ENCODE measurements around the gene FYTTD1. TPM values are rescaled to one million over a fixed set of nuclear protein-coding genes. Genes with fewer than 3 reads are reported as not detected.

The FYTTD1 gene
- total RNA-seq, 2 experiments from 2014 or later: 38.0 to 48.8 TPM

DNA sequence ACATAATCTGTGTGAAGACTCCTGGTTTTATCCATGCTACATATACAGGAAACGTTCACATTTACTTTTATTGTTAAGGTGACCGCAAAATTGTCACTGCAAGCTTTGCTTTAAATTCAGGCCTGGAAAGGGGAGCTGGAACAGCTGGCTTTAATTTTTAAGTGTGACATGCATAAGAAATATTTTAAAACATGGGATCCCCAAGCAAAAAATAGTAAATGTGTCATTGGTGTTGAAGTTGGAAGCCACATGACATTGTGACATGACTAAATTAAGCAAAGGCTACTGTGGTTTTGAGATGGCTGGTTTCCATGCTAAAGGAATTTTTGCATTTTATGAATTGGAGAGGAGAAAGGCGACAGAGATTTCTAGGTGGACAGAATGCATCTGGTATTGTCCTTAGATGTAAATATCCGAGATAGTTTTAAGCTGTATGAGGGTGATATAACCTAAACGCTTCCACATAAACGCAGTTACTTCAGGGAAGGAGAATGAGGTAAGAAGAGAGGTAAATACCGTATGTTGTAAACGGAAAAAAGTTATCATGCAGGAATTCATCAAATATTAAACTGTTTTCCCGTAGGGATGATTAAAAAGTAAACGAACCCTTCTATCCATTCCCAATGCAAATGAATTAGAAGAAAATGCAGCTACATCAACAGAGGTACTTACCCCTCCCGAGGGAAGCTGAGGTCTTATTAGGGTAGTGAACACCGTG, 927 bp upstream of the FYTTD1 start:
- Mint-ChIP-seq H3K36me3 (peaks cover 2% of the 10 kb centered on the region), H3K27ac (peak overlapping the region; percentile 92), H3K4me3 (peak overlapping the region; percentile 96), H3K4me1 (peaks cover 20% of the 10 kb centered on the region), H3K9me3 (no peaks in the 10 kb centered on the region), H3K27me3 (no peaks in the 10 kb centered on the region)
- ATAC-seq (ENCODE audit: low read depth): no peak
- DNase-seq: no peak
- POLR2A ChIA-PET: interaction anchor here (1.1 to 1.9 kb wide), 2 partner anchors 11 to 43 kb away, joined by 5 to 13 read pairs; partner anchors contain the start of genes LRCH3 and RUBCN

DNA sequence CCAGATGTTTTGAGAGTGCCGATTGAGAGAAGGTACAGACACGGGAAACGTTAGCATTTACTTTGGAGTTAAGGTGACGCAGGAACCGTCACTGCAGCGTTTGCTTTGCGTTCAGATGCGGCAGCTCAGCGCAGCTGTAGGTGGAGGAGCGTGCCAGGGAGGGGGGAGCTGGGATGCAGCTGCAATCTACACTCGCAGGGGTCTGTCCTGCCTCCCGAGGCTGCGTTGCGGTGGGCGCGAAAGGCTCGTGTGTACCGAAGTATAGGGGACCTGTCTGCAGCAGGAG, 425 bp upstream of the FYTTD1 start:
- POLR2A ChIA-PET: interaction anchor here (1.1 to 1.9 kb wide), 2 partner anchors 12 to 42 kb away, joined by 5 to 13 read pairs; partner anchors contain the start of genes LRCH3 and RUBCN
- DNase-seq (no peak), ATAC-seq (ENCODE audit: low read depth) (peak; percentile 65)
- peak overlapping the region; percentile 92 for H3K27ac Mint-ChIP-seq
- peaks cover 20% of the 10 kb centered on the region for H3K4me1 Mint-ChIP-seq
- no peaks in the 10 kb centered on the region for H3K9me3 Mint-ChIP-seq
- H3K36me3 Mint-ChIP-seq: peaks cover 2% of the 10 kb centered on the region
- no peaks in the 10 kb centered on the region for H3K27me3 Mint-ChIP-seq
- H3K4me3 Mint-ChIP-seq: peak overlapping the region; percentile 96

GRCh38 chr3:197750396-197750831, 731 bp downstream of the FYTTD1 start:
- Mint-ChIP-seq H3K4me1 (peaks cover 22% of the 10 kb centered on the region), H3K27me3 (no peaks in the 10 kb centered on the region), H3K9me3 (no peaks in the 10 kb centered on the region), H3K36me3 (peaks cover 2% of the 10 kb centered on the region), H3K4me3 (peak overlapping the region; percentile 96), H3K27ac (peak overlapping the region; percentile 88)
- POLR2A ChIA-PET: interaction anchor here (0.6 to 2.4 kb wide), 3 partner anchors 38 to 164 kb away, joined by 3 to 10 read pairs (median 7); partner anchors contain the start of gene LRCH3
- ATAC-seq (ENCODE audit: low read depth) (peak; percentile 48), DNase-seq (peak; percentile 73)

DNA sequence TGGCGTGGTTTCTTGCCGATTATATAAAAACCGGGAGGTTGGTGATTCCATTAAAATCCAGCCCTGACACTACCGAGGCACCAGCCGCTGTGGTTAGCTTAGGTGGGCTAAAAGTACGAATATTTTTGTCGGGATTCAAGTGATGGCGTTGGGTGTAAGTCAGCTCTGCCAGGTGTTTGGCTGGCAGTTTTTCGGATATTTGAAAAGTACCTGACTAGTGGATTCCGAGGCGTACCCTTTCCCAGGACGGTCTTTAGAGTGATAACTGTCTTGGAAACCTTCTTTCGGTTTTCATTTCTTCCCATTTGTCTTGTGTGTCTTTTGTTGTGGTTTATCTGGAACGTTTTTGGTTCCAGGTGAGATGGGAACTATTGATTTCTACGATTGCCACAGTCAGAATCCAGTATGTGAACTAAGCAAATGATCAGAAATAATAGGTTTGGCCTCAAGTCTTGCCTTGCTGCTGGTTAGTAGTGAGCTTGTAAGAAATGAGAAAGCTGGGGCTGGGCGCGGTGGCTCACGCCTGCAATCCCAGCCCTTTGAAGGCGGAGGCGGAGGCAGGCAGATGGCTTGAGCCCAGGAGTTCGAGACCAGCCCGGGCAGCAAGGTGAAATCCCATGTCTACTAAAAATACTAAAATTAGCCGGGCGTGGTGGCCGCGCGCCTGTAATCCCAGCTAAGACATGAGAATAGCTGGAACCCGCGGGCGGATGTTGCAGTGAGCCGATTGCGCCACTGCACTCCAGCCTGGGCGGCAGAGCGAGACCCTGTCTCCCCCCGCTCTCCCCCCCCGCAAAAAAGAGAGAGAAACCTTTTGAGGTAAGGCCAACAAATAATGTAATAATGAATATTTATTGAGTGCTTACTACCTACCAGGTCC, 1.4 kb downstream of the FYTTD1 start:
- peak; percentile 48 for DNase-seq
- Mint-ChIP-seq H3K27ac (peak overlapping the region; percentile 88), H3K9me3 (no peaks in the 10 kb centered on the region), H3K4me3 (peak overlapping the region; percentile 96), H3K4me1 (peaks cover 22% of the 10 kb centered on the region), H3K36me3 (peaks cover 4% of the 10 kb centered on the region), H3K27me3 (no peaks in the 10 kb centered on the region)
- no peak for ATAC-seq (ENCODE audit: low read depth)
- POLR2A ChIA-PET: interaction anchor here (0.6 to 2.4 kb wide), 3 partner anchors 39 to 164 kb away, joined by 3 to 10 read pairs (median 7); partner anchors contain the start of gene LRCH3

- peaks cover 24% of the 10 kb centered on the region for H3K4me1 Mint-ChIP-seq
- H3K27ac Mint-ChIP-seq: peak overlapping the region; percentile 47
- no peak for DNase-seq
- POLR2A ChIA-PET: interaction anchor here (2.4 kb wide), 1 partner anchor 39 kb away, joined by 10 read pairs; the partner anchor contains the start of gene LRCH3
- no peaks in the 10 kb centered on the region for H3K9me3 Mint-ChIP-seq
- H3K36me3 Mint-ChIP-seq: peaks cover 7% of the 10 kb centered on the region
- no peak for ATAC-seq (ENCODE audit: low read depth)
- H3K27me3 Mint-ChIP-seq: no peaks in the 10 kb centered on the region
- peak overlapping the region; percentile 74 for H3K4me3 Mint-ChIP-seq
Measured at GRCh38 chr3:197752107-197752506, 2.4 kb downstream of the FYTTD1 start.

- Mint-ChIP-seq H3K4me3 (no peak overlapping the region), H3K36me3 (peaks cover 10% of the 10 kb centered on the region), H3K27me3 (no peaks in the 10 kb centered on the region), H3K4me1 (peaks cover 24% of the 10 kb centered on the region), H3K27ac (no peak overlapping the region), H3K9me3 (no peaks in the 10 kb centered on the region)
- POLR2A ChIA-PET: interaction anchor here (0.5 kb wide), 1 partner anchor 22 kb away, joined by 4 read pairs; no protein-coding TSS in a partner anchor
- ATAC-seq (ENCODE audit: low read depth) (no peak), DNase-seq (no peak)
Measured at GRCh38 chr3:197753263-197753662, 3.6 kb downstream of the FYTTD1 start.

- ATAC-seq (ENCODE audit: low read depth) (no peak), DNase-seq (no peak)
- Mint-ChIP-seq H3K27me3 (no peaks in the 10 kb centered on the region), H3K9me3 (no peaks in the 10 kb centered on the region), H3K27ac (no peak overlapping the region), H3K4me3 (no peak overlapping the region), H3K36me3 (peaks cover 8% of the 10 kb centered on the region), H3K4me1 (peaks cover 14% of the 10 kb centered on the region)
- POLR2A ChIA-PET: no interaction called here
Measured at GRCh38 chr3:197756704-197757103, 7.0 kb downstream of the FYTTD1 start.

DNA sequence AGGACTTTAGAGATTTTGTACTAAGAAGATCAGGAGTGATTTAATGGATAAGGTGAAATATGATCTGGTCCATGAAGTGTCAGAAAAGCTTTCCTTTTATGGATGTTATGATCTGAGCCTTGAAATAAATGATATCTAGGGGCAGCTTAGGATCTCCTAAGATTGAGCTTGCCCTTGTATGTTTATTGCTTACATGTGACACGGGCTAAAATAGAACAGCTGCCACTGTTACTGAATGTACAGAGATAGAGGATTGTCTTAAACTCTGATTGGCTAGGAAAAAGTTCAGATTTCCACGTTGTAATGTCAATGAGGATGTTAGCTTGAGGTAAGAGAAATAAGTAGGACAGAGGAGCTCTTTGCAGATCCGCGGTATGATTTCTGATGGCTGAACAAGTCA, 8.8 kb downstream of the FYTTD1 start:
- DNase-seq: no peak
- no peak overlapping the region for H3K4me3 Mint-ChIP-seq
- H3K36me3 Mint-ChIP-seq: peaks cover 10% of the 10 kb centered on the region
- POLR2A ChIA-PET: interaction anchor here (0.5 to 0.6 kb wide), 2 partner anchors 13 to 993 kb away, joined by 3 read pairs; no protein-coding TSS in a partner anchor
- no peaks in the 10 kb centered on the region for H3K9me3 Mint-ChIP-seq
- H3K4me1 Mint-ChIP-seq: peaks cover 4% of the 10 kb centered on the region
- ATAC-seq (ENCODE audit: low read depth): no peak
- H3K27me3 Mint-ChIP-seq: no peaks in the 10 kb centered on the region
- no peak overlapping the region for H3K27ac Mint-ChIP-seq

GRCh38 chr3:197761784-197762183, 12.1 kb downstream of the FYTTD1 start:
- H3K27ac Mint-ChIP-seq: no peak overlapping the region
- DNase-seq (no peak), ATAC-seq (ENCODE audit: low read depth) (no peak)
- H3K4me3 Mint-ChIP-seq: no peak overlapping the region
- no peaks in the 10 kb centered on the region for H3K9me3 Mint-ChIP-seq
- peaks cover 11% of the 10 kb centered on the region for H3K36me3 Mint-ChIP-seq
- H3K4me1 Mint-ChIP-seq: no peaks in the 10 kb centered on the region
- POLR2A ChIA-PET: no interaction called here
- no peaks in the 10 kb centered on the region for H3K27me3 Mint-ChIP-seq

DNA sequence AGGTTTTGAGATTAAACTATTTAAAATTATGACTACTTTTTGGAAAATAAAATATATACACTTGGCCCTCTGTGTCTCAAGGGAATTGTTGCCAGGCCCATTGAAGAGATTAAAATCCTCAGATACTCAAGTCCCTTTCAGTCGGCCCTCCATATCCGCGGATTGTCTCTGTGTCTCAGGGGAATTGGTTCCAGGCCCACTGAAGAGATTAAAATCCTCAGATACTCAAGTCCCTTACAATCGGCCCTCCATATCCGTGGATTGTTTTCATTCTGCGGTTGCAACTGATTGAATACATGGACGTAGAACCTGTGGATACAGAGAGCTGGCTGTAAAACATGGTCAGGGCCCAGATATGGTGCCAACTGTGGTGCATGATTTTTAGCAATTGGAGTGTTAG, 25.6 kb downstream of the FYTTD1 start:
- H3K36me3 Mint-ChIP-seq: peaks cover 23% of the 10 kb centered on the region
- no peak overlapping the region for H3K4me3 Mint-ChIP-seq
- DNase-seq (no peak), ATAC-seq (ENCODE audit: low read depth) (no peak)
- H3K27me3 Mint-ChIP-seq: no peaks in the 10 kb centered on the region
- H3K9me3 Mint-ChIP-seq: no peaks in the 10 kb centered on the region
- H3K4me1 Mint-ChIP-seq: no peaks in the 10 kb centered on the region
- POLR2A ChIA-PET: interaction anchor here (0.7 kb wide), 1 partner anchor 22 kb away, joined by 4 read pairs; no protein-coding TSS in a partner anchor
- H3K27ac Mint-ChIP-seq: no peak overlapping the region

DNA sequence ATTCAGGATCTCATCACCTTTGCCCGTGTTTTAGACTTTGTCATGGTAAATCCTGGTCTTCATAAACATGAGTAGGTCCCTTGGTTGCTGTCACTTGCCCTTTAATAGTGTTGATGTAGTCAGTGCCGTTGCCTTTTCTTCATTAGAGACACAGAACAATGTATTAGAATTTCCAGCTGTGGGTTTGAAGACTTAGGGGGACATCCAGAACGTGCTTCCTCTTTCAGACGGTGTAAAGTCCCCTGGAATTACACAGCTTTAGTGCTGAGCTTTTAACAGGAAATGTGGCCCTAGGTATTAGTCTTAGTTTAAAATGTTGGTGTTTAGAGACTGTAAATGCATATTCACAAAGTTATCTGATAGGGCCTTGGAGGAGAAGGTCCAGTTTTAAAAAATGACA, 32.5 kb downstream of the FYTTD1 start:
- ATAC-seq (ENCODE audit: low read depth) (no peak), DNase-seq (no peak)
- POLR2A ChIA-PET: interaction anchor here (1.2 to 1.6 kb wide), 2 partner anchors 9 to 14 kb away, joined by 3 read pairs; partner anchors contain the start of gene LRCH3
- H3K9me3 Mint-ChIP-seq: no peaks in the 10 kb centered on the region
- H3K27me3 Mint-ChIP-seq: no peaks in the 10 kb centered on the region
- H3K4me1 Mint-ChIP-seq: peaks cover 5% of the 10 kb centered on the region
- no peak overlapping the region for H3K27ac Mint-ChIP-seq
- peaks cover 34% of the 10 kb centered on the region for H3K36me3 Mint-ChIP-seq
- H3K4me3 Mint-ChIP-seq: no peak overlapping the region

GRCh38 chr3:197784019-197784585, 34.4 kb downstream of the FYTTD1 start:
- Mint-ChIP-seq H3K9me3 (no peaks in the 10 kb centered on the region), H3K27me3 (no peaks in the 10 kb centered on the region), H3K36me3 (peaks cover 31% of the 10 kb centered on the region), H3K4me3 (no peak overlapping the region), H3K4me1 (peaks cover 5% of the 10 kb centered on the region), H3K27ac (no peak overlapping the region)
- DNase-seq (no peak), ATAC-seq (ENCODE audit: low read depth) (no peak)
- POLR2A ChIA-PET: no interaction called here

- H3K4me1 Mint-ChIP-seq: peaks cover 11% of the 10 kb centered on the region
- no peak overlapping the region for H3K4me3 Mint-ChIP-seq
- POLR2A ChIA-PET: no interaction called here
- H3K27ac Mint-ChIP-seq: no peak overlapping the region
- DNase-seq (no peak), ATAC-seq (ENCODE audit: low read depth) (no peak)
- H3K36me3 Mint-ChIP-seq: peaks cover 16% of the 10 kb centered on the region
- no peaks in the 10 kb centered on the region for H3K9me3 Mint-ChIP-seq
- H3K27me3 Mint-ChIP-seq: no peaks in the 10 kb centered on the region
Measured at GRCh38 chr3:197787412-197787811, 37.7 kb downstream of the FYTTD1 start.

Measured in activated naive CD8-positive, alpha-beta T cell treated with anti-CD3 and anti-CD28 coated beads, Interleukin-2, amount 10 ng/mL, durations not matched to agents 7 days and 5 days (primary cell).